GM12878 (cell line): ENCODE results near the gene ZNF431. TPM values are rescaled to one million over a fixed set of nuclear protein-coding genes. Genes with fewer than 3 reads are reported as not detected.

ENCODE experiments used
- ATAC-seq: fragments of 200-7000 bp; cut with Tn5 transposase; 3 replicates; pipeline ENCODE4 v1.9.1; 2020; ENCODE audit warnings: mild to moderate bottlenecking, moderate library complexity
- BruUV-seq: library from RNA; stranded (reverse); fragments of 400-500 nt; replicated peaks from 2 replicates; lab custom pipeline; 2021; lab: Mats Ljungman, UMichigan
- CTCF ChIA-PET: fragments of 300-600 bp; sonication (Branson Sonifier 250); formaldehyde crosslinking; extraction: SDS; loops from one replicate; lab custom pipeline; 2021; ENCODE audit warnings: inconsistent platforms; lab: Yijun Ruan, JAX
- POLR2A ChIA-PET: fragments of 350-600 bp; formaldehyde crosslinking; extraction: SDS; loops from one replicate; lab custom pipeline; 2021; ENCODE audit warnings: inconsistent platforms; lab: Charles Lee
- RAD21 ChIA-PET: fragments of 300-600 bp; sonication (Branson Sonifier 250); formaldehyde crosslinking; loops from one replicate; lab custom pipeline; 2023; ENCODE audit warnings: antibody characterized with exemption; ENCODE audit not compliant: unreplicated experiment; lab: Charles Lee
- SMC1A ChIA-PET: fragments of 300-600 bp; sonication (Branson Sonifier 250); formaldehyde crosslinking; loops from one replicate; lab custom pipeline; 2023; ENCODE audit not compliant: unreplicated experiment, uncharacterized antibody; lab: Charles Lee
- DNase-seq: peaks from one replicate; pipeline ENCODE4 v3.0.0-alpha.2; 2011; ENCODE audit warnings: low read depth, low spot score
- FAIRE-seq: peaks from 3 replicates; lab custom pipeline; 2011; peaks lifted over from hg19 to GRCh38; lab: Jason Lieb, UNC
- H2AFZ ChIP-seq: 2 replicates; pipeline ENCODE4 v1.6.0; 2011; ENCODE audit warnings: low read depth, low read length, control low read depth; ENCODE audit not compliant: control insufficient read depth
- H3K27ac ChIP-seq: 2 replicates; pipeline ENCODE4 v1.5.1; 2011; ENCODE audit warnings: control low read depth; ENCODE audit not compliant: control insufficient read depth, insufficient read depth
- H3K27me3 ChIP-seq, 2 experiments: replicated peaks in 1 of 2; 2 replicates each; pipeline versions ENCODE4 v1.6.0 to v1.6.1; 2011; ENCODE audit warnings: low read length in 1 of 2; ENCODE audit not compliant: control insufficient read depth in 2 of 2, insufficient read depth in 2 of 2
- H3K36me3 ChIP-seq, 2 experiments: 2 replicates each; pipeline ENCODE4 v1.5.1; 2011; ENCODE audit warnings: low read length in 1 of 2; ENCODE audit not compliant: control insufficient read depth in 2 of 2, insufficient read depth in 2 of 2
- H3K4me1 ChIP-seq: 2 replicates; pipeline ENCODE4 v1.6.1; 2011; ENCODE audit warnings: mild to moderate bottlenecking, low read length, moderate library complexity, mixed read lengths; ENCODE audit not compliant: control insufficient read depth, insufficient read depth
- H3K4me2 ChIP-seq: 2 replicates; pipeline ENCODE4 v1.6.0; 2011; ENCODE audit warnings: control low read depth; ENCODE audit not compliant: control insufficient read depth, insufficient read depth
- H3K4me3 ChIP-seq: fragments of 200-600 bp; sonication (generic); 2 replicates; pipeline ENCODE4 v1.5.1; 2016
- H3K79me2 ChIP-seq: 2 replicates; pipeline ENCODE4 v1.6.0; 2011; ENCODE audit warnings: low read length; ENCODE audit not compliant: control insufficient read depth, insufficient read depth
- H3K9ac ChIP-seq: 2 replicates; pipeline ENCODE4 v1.8.0; 2011; ENCODE audit warnings: low read length, control low read depth, mixed read lengths; ENCODE audit not compliant: control insufficient read depth, insufficient read depth
- H3K9me3 ChIP-seq: replicated peaks from 3 replicates; pipeline ENCODE4 v1.5.1; 2011; ENCODE audit warnings: mild to moderate bottlenecking, low read length; ENCODE audit not compliant: control insufficient read depth, insufficient read depth
- H4K20me1 ChIP-seq: 2 replicates; pipeline ENCODE4 v1.6.0; 2011; ENCODE audit not compliant: control insufficient read depth, insufficient read depth
- BACH1 ChIP-seq: fragments of 450-650 bp; IDR thresholded peaks from 2 replicates; pipeline ENCODE4 v1.6.1; 2017; ENCODE audit warnings: mild to moderate bottlenecking, borderline replicate concordance
- BHLHE40 ChIP-seq, 2 experiments: fragments of 450-650 bp in 1 of 2; IDR thresholded peaks; 2 replicates each; pipeline ENCODE4 v1.6.1; 2011 to 2017; ENCODE audit warnings: low read depth in 2 of 2, borderline replicate concordance in 1 of 2, improper control_type of control experiment in 1 of 2, low read length in 1 of 2, mild to moderate bottlenecking in 1 of 2
- KAT2A ChIP-seq: conservative IDR thresholded peaks from 2 replicates; pipeline ENCODE4 v1.6.1; 2011; ENCODE audit warnings: low read depth, low read length; ENCODE audit not compliant: control insufficient read depth
- NFXL1 ChIP-seq: fragments of 450-650 bp; IDR thresholded peaks from 2 replicates; pipeline ENCODE4 v1.6.1; 2017; ENCODE audit warnings: antibody characterized with exemption, mild to moderate bottlenecking, borderline replicate concordance
- NR2F1 ChIP-seq: fragments of 450-650 bp; conservative IDR thresholded peaks from 2 replicates; pipeline ENCODE4 v1.6.1; 2017; ENCODE audit warnings: mild to moderate bottlenecking
- RFX5 ChIP-seq: IDR thresholded peaks from 2 replicates; pipeline ENCODE4 v1.6.1; 2011; ENCODE audit warnings: low read depth, low read length, improper control_type of control experiment
- SRF ChIP-seq, 2 experiments: IDR thresholded peaks; 2 replicates each; pipeline ENCODE4 v1.6.1; 2011; ENCODE audit warnings: low read depth in 2 of 2, low read length in 2 of 2, mild to moderate bottlenecking in 1 of 2, moderate library complexity in 1 of 2
- ZNF207 ChIP-seq: fragments of 450-650 bp; IDR thresholded peaks from 2 replicates; pipeline ENCODE4 v1.6.1; 2014; ENCODE audit warnings: antibody characterized with exemption, mild to moderate bottlenecking, borderline replicate concordance
- WGBS: methylation state at CpG from one replicate; pipeline ENCODE4 v1.1.6; 2016; ENCODE audit warnings: low lambda C conversion rate; ENCODE audit not compliant: insufficient replicate concordance, insufficient coverage; ENCODE audit errors: missing lambda C conversion rate; 5-methylcytosine and 5-hydroxymethylcytosine counted together
- in situ Hi-C: fragments of 300-500 bp; cut with MboI; formaldehyde crosslinking; loops from 9 replicates; pipeline ENCODE4 v1.14.3; 2018; ENCODE audit warnings: mixed read lengths
- intact Hi-C: fragments of 100-400 bp; cut with micrococcal nuclease; formaldehyde crosslinking; loops from one replicate; pipeline ENCODE4 v1.14.2; 2022; ENCODE audit not compliant: unreplicated experiment
- polyA plus RNA-seq, 11 experiments: library from polyadenylated mRNA; depleted of rRNA in 4 of 11; unstranded in 6 of 11; stranded (reverse) in 5 of 11; fragments of >200 nt; fragmentation: Nextera tagmentation in 4 of 11; fragmentation: Illumina TruSeq in 1 of 11; extraction: Ambion mirVana in 4 of 11; extraction: Trizol in 1 of 11; gene quantifications; 1 replicate in 1 of 11; 2 replicates in 10 of 11; pipeline versions ENCODE4 v1.2.1 to v1.2.3, GENCODE V29; 2011 to 2016; ENCODE audit warnings: inconsistent platforms in 2 of 11, missing spikeins in 2 of 11, low read depth in 1 of 11
- total RNA-seq, 4 experiments: library from RNA; depleted of rRNA in 3 of 4; stranded (reverse); fragments of >200 nt in 3 of 4; fragmentation: Illumina TruSeq in 1 of 4; extraction: Trizol in 1 of 4; gene quantifications; 2 replicates each; pipeline versions ENCODE4 v1.2.1 to v1.2.3, GENCODE V29; 2013 to 2021
- TF ChIP-seq, protein P1 (sequence below): fragments of 450-650 bp; IDR thresholded peaks from 2 replicates; pipeline ENCODE4 v1.6.1; 2017; ENCODE audit warnings: mild to moderate bottlenecking, moderate library complexity
- TF ChIP-seq, protein P2 (sequence below): IDR thresholded peaks from 2 replicates; pipeline ENCODE4 v1.6.1; 2012; ENCODE audit warnings: low read depth, low read length, improper control_type of control experiment
- TF ChIP-seq, protein P3 (sequence below): fragments of 450-650 bp; IDR thresholded peaks from 2 replicates; pipeline ENCODE4 v1.6.1; 2016; ENCODE audit warnings: mild to moderate bottlenecking, moderate library complexity, borderline replicate concordance

Gene ZNF431
- total and polyA plus RNA-seq, 10 of the 15 experiments (the other 5 are each of a cell fraction or from before 2014, with no cell fraction given) = 2.5 to 18.7 (median 10.0) TPM

DNA sequence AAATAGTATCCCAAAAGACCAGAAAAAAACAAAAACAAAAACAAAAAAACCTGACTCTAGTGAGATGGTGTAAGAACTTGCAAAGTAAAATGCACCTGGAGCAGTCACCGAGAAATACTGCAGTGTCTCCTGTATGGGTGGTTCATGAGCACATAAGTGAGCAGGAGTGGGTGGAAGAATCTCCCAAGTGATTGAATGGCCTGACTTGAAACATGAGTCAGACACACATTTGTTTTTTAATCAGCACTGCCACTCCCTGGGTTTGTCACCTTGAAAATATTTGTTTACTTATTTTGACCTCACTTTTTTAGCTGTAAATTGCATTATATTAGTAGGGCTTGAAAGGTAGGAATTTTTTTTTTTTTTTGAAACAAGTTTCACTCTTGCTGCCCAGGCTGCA lies 2.0 kb downstream of the ZNF431 start:
- whole genome bisulfite sequencing = 100% methylated on average over 1 of the region's 1 CpG
- no peak overlapping the region for H3K4me3 ChIP-seq
- DNase-seq = no peak
- no peak for FAIRE-seq
- no peaks in the 10 kb centered on the region for H3K4me1 ChIP-seq
- no peak overlapping the region for H3K9ac ChIP-seq
- H3K27ac ChIP-seq = no peak overlapping the region
- no peak for ATAC-seq
- in situ Hi-C loops (no loop called here), intact Hi-C loops (loop anchor here (5.0 kb wide), 1 partner anchor 122 kb away; the partner anchor contains the start of gene ZNF430)
- SMC1A ChIA-PET = no interaction called here
- RAD21 ChIA-PET = no interaction called here
- H3K27me3 ChIP-seq = no peaks in the 10 kb centered on the region
- H3K9me3 ChIP-seq = peaks cover 7% of the 10 kb centered on the region; the same call in 2 of the 3 replicates
- no peak overlapping the region for H3K4me2 ChIP-seq
- no peaks in the 10 kb centered on the region for H4K20me1 ChIP-seq
- BruUV-seq = no TSS peak
- peaks cover 0 to 15% of the 10 kb centered on the region in 2 experiments; a peak in 2 of 4 replicates for H3K36me3 ChIP-seq
- H2AFZ ChIP-seq = no peak overlapping the region
- POLR2A ChIA-PET = interaction anchor here (0.6 kb wide), 1 partner anchor 224 kb away, joined by 3 read pairs; no protein-coding TSS in a partner anchor
- CTCF ChIA-PET = interaction anchor here (0.7 kb wide), 1 partner anchor 112 kb away, joined by 3 read pairs; no protein-coding TSS in a partner anchor
- TF ChIP-seq NR2F1 (no peak), SRF (IDR thresholded peaks at IDR 0.05; ENCODE audit: low read depth in 2 of 2, low read length in 2 of 2) (no peak), BHLHE40 (IDR thresholded peaks at IDR 0.05; ENCODE audit: borderline replicate concordance in 1 of 2, low read depth in 2 of 2, low read length in 1 of 2) (no peak), NFXL1 (no peak), RFX5 (no peak), ZNF207 (no peak), BACH1 (no peak), KAT2A (no peak)
- TF ChIP-seq, protein P1, sequence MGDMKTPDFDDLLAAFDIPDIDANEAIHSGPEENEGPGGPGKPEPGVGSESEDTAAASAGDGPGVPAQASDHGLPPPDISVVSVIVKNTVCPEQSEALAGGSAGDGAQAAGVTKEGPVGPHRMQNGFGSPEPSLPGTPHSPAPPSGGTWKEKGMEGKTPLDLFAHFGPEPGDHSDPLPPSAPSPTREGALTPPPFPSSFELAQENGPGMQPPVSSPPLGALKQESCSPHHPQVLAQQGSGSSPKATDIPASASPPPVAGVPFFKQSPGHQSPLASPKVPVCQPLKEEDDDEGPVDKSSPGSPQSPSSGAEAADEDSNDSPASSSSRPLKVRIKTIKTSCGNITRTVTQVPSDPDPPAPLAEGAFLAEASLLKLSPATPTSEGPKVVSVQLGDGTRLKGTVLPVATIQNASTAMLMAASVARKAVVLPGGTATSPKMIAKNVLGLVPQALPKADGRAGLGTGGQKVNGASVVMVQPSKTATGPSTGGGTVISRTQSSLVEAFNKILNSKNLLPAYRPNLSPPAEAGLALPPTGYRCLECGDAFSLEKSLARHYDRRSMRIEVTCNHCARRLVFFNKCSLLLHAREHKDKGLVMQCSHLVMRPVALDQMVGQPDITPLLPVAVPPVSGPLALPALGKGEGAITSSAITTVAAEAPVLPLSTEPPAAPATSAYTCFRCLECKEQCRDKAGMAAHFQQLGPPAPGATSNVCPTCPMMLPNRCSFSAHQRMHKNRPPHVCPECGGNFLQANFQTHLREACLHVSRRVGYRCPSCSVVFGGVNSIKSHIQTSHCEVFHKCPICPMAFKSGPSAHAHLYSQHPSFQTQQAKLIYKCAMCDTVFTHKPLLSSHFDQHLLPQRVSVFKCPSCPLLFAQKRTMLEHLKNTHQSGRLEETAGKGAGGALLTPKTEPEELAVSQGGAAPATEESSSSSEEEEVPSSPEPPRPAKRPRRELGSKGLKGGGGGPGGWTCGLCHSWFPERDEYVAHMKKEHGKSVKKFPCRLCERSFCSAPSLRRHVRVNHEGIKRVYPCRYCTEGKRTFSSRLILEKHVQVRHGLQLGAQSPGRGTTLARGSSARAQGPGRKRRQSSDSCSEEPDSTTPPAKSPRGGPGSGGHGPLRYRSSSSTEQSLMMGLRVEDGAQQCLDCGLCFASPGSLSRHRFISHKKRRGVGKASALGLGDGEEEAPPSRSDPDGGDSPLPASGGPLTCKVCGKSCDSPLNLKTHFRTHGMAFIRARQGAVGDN = no peak
- TF ChIP-seq, protein P2, sequence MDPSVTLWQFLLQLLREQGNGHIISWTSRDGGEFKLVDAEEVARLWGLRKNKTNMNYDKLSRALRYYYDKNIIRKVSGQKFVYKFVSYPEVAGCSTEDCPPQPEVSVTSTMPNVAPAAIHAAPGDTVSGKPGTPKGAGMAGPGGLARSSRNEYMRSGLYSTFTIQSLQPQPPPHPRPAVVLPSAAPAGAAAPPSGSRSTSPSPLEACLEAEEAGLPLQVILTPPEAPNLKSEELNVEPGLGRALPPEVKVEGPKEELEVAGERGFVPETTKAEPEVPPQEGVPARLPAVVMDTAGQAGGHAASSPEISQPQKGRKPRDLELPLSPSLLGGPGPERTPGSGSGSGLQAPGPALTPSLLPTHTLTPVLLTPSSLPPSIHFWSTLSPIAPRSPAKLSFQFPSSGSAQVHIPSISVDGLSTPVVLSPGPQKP = no peak
- TF ChIP-seq, protein P3, sequence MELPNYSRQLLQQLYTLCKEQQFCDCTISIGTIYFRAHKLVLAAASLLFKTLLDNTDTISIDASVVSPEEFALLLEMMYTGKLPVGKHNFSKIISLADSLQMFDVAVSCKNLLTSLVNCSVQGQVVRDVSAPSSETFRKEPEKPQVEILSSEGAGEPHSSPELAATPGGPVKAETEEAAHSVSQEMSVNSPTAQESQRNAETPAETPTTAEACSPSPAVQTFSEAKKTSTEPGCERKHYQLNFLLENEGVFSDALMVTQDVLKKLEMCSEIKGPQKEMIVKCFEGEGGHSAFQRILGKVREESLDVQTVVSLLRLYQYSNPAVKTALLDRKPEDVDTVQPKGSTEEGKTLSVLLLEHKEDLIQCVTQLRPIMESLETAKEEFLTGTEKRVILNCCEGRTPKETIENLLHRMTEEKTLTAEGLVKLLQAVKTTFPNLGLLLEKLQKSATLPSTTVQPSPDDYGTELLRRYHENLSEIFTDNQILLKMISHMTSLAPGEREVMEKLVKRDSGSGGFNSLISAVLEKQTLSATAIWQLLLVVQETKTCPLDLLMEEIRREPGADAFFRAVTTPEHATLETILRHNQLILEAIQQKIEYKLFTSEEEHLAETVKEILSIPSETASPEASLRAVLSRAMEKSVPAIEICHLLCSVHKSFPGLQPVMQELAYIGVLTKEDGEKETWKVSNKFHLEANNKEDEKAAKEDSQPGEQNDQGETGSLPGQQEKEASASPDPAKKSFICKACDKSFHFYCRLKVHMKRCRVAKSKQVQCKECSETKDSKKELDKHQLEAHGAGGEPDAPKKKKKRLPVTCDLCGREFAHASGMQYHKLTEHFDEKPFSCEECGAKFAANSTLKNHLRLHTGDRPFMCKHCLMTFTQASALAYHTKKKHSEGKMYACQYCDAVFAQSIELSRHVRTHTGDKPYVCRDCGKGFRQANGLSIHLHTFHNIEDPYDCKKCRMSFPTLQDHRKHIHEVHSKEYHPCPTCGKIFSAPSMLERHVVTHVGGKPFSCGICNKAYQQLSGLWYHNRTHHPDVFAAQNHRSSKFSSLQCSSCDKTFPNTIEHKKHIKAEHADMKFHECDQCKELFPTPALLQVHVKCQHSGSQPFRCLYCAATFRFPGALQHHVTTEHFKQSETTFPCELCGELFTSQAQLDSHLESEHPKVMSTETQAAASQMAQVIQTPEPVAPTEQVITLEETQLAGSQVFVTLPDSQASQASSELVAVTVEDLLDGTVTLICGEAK = no peak
- peaks cover 11% of the 10 kb centered on the region for H3K79me2 ChIP-seq
